HG03558 (cell line): Measurements from ENCODE around the gene PHETA1.
"Not testable (repeated sequence)": the region's sequence is repeated elsewhere in the genome, so short reads cannot be mapped to it uniquely, and the experiment has no call there.

ENCODE experiments used
- ATAC-seq: cut with Tn5 transposase; IDR thresholded peaks from one replicate; pipeline ENCODE4 v1.9.1; 2021; ENCODE audit warnings: moderate number of reproducible peaks; ENCODE audit not compliant: unreplicated experiment; ENCODE audit errors: extremely low read depth

The PHETA1 gene

DNA sequence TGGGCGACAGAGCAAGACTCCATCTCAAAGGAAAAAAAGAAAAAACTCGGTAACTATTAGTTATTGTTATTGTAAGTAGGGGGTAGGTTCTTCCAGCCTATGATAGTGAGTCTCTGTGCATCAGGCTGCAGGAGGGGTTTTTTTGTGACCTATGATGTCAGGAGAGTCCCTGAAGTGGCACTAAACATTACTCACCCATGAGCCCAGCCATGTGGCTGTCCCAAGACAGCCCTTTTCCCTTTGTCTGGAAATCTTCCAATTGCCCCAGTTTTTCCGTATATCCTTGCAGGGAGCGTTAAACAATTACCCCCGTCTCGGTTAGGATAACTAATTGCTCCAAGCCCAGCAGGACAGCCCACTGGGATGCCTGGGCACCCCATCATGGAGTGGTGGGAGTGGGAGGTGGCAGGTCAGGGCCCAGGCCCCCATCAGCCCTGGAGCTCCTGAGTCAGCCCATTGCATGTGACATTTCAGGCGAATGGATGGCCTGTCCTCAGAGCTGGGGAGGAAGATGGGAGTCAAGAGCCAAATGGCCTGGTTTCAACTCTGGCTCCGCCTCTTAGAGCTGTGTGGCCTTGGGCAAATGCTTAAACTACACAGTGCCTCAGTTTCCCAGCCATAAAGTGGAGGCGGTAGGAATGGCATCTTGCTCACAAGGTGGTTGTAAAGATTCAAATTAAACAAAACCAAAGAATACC is 16.4 kb downstream of the PHETA1 start:
- ATAC-seq = no peak

DNA sequence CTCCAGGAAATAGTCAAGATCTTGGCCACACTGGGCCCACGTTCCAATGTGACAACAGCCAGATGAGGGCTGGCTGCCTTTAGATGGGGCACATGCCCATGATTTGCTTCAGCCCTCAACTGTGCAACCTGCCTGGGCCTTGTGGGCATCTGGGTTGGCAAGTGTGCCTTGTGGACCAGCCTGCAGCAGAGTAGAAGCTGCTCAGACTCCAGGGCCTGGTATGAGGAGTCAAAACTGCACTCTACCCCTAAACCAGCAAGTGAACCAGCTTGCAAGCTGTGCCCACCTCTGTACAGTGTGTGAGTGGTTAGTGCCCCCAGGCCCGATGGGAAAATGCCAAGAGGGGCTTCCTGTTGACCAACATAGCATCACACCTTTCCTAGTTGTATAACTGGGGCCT is 17.9 kb downstream of the PHETA1 start:
- ATAC-seq = no peak

DNA sequence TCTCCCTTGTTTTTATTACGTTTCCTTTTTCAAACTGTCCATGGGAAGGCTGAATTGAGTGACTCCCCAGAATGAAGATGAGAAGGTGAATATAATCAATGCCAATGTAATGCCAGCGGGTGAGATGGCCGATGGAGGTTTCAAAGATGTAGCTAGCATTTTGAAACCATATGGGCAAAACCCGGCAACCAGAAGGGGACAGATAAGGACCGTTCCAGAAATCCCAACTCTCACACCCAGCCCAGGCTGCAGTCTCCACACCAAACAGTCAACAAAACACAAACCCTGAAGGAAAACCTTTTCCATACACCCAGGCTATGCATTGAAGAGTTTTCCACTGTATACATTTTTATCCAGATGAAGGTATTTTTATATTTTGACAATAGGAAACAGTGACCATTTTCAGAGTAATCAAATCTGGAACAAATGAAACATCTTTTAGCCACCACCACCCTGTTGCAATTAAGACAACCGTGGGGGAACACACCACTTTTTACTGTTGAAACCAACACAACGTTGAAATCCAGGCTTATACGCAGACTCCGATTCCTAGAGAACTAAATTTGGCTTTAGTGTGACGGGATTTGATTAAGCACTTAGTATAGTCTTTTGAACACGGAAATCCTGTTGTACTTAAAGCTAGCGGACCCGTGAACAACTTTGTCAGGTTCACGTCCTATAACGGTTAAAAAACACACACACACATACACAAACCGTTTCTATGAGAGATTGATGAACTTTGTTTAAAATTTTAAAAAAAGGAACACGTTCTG is 19.0 kb downstream of the PHETA1 start:
- ATAC-seq = no peak

DNA sequence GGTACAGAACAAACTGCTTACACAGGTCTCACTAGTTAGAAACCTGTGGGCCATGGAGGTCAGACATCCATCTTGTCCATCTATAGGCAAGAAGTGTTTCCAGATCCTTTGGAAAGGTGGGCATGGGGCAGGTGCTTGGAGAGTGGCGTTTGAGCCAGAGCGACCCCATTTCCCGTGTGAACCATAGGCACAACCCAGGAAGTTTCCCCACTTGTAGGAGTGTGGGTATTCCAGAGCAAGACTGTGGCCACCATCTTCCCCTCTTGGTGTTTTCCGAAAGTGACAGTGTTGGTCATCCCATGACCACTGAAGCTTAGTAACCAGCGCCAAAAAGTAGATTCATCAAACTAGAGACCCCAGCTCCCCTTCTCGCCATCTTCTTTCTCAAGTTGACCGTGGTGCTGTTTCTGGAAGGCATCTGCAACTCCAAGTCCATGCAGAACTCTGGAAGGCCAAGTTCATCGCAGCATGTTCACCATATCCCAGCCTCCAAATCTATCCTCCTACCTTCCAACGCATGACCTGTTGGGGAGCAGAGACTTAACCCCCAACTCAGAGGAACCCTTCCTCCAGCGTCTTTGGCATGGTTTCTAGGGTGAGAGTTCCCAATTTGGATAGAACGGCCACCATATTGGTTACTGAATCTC is 19.7 kb downstream of the PHETA1 start:
- no peak for ATAC-seq

GRCh38 chr12:111347891-111348644 is 20.8 kb downstream of the PHETA1 start:
- no peak for ATAC-seq

- ATAC-seq = no peak
Measured at GRCh38 chr12:111344254-111344875, 24.5 kb downstream of the PHETA1 start.

DNA sequence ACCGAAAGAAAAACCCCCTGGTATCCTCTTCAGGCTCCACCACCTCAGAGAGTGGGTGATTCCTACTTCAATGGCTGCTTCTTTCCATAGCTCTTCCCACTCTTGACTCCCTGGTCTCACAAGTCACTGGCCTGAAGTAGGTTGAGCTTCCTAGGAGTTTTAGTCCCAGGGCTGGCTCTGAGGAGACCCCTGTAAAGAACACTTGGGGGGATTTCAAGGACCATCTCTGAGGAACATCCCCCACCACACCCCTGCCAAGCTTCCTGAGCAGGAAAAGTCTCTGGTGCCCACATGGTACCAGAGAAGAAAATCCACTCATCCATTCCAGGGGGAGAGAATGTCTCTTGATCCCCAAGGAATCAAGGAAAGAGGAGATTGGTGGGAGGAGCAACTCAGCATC is 25.7 kb downstream of the PHETA1 start:
- ATAC-seq = no peak

DNA sequence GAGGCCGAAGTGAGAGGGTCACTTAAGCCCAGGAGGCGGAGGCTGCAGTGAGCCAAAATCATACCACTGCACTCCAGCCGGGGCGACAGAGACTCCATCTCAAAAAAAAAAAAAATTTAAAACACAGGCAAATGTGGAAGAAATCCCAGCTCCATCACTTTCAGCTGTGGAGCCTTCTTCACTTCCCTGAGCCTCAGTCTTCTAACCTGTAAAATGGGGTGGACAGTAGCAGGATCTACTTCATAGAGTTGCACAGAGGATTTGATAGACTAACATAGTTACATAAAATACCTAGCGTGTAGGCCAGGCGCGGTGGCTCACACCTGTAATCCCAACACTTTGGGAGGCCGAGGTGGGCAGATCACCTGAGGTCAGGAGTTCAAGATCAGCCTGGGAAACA is 26.5 kb downstream of the PHETA1 start:
- no peak for ATAC-seq

DNA sequence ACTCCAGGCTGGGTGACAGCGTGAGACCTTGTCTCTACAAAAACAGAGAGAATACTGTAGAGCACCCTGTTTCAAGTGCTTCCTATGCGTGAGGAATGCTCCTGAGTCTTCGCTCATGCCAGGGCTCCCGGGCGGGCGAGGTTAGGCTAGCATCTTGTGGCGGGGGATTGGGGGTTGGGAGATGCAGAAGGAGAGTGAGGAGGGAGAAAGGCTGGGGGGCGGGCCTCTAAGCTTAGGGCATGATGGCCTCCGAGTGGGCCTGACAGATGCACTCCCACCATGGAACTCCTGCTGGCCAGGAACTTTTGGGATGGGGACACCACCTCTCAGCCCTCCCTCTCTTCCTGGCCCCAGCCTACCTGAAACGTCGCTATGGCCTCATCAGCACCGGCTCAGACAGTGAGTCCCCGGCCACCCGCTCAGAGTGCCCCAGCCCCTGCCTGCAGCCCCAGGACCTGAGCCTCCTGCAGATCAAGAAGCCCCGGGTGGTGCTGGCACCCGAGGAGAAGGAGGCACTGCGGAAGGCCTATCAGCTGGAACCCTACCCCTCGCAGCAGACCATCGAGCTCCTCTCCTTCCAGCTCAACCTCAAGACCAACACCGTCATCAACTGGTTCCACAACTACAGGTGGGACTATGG is 27.3 kb downstream of the PHETA1 start:
- ATAC-seq = no peak

DNA sequence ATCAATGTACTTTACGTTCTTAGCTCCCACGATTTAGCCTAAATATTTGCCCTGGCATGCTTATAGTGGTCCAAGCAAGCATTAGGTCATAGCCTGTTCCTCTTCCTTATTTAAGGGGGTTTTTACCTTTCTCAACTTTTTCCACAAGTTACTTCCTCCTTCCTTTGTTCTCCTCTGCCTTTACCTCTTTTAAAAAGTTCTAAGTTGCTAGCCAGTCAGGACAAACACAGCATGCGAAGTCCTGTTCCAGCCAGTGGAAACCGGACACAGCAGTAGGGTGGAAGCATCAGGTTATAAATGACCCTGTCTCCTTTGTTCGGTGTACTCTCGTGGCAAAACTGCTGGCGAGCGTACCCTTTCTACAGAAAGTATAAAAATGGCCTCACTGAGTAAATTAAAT is 28.2 kb downstream of the PHETA1 start:
- ATAC-seq = not testable (repeated sequence)

DNA sequence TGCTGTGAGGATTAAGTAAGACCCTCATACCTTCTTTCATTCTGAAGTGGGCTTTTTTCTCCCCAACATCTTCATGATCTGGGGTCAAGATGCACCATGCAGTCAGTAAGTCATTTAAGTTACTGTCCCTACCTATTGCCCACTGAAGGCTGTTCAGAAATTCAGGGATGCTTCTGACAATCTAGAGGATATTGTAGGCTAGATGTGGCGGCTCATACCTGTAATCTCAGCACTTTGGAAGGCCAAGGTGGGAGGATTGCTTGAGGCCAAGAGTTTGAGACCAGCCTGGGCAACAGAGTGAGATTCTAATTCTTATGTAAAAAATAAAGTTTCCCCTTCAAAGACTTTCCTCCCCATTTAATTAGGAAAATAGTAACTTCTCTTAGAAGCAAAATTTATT is 28.7 kb downstream of the PHETA1 start:
- ATAC-seq = no peak

DNA sequence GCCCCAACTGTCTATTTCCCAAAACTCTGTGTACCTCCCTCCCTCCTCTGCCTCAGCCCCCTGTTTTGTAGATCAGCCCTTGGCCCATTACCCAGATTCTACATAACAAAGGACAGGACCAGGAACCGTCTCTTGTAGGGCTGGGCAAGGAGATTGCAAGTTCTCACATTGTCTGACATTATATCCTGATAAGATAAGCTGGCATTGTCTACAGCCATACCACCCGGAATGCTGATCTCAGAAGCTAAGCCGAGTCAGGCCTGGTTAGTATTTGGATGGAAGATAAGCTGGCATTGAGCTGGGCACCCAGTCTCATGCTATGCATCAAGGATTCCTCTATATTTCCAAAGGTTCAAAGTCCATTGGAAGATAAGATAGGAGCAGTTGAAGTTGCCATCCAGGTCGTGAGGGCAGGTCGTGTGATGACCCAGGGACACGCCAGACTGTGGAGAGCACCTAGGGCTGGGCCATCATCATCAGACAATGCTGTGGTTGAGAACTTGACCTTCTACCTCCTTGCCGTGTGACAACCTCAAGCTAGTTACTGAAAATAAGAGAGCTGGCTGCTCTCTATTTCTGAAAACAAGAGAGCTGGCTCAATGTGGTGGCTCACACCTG is 29.5 kb downstream of the PHETA1 start:
- no peak for ATAC-seq

DNA sequence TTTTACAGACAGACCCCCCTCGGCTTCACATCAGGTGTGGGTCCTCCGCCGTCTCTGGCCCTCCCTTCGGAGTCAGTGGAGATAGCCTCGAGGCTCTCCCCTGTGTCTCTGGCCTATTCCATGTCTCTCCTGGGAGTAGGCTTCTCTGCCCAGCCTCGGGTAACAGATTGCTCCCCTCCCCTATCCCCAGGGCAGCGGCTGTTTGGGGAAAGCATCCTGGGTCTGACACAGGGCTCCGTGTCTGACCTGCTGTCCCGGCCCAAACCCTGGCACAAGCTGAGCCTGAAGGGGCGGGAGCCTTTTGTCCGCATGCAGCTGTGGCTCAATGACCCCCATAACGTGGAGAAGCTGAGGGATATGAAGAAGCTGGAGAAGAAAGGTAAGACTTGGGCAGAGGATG is 30.8 kb downstream of the PHETA1 start:
- no peak for ATAC-seq

DNA sequence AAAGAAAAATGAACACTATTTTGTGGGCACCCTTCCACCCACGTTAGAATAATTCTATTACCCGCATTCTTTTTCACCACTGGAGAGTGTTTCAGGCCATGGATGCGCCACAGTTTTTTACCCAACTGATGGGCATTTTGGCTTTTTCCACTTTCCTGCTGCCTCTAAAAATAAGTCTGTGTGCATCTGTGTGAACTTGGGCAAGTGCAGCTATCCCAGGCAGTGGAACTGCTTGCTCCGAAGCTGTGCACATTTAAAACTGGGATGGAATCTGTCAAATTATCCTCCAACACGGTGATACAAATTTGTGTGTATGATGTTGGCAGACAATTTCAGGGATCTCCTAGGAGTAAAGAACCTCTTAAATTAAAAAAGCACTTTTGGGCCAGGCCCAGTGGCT is 31.5 kb downstream of the PHETA1 start:
- ATAC-seq = no peak

DNA sequence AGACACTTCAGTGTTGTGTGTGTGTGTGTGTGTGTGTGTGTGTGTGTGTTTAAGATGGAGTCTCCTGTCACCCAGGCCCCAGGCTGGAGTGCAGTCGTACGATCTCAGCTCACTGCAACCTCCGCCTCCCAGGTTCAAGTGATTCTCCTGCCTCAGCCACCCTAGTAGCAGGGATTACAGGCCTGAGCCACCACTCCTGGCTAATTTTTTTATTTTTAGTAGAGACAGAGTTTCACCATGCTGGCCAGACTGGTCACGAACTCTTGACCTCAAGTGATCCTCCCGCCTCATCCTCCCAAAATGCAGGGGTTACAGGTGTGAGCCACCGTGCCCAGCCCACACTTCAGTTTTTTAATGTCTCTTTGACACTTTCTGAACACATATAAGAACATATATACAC is 32.5 kb downstream of the PHETA1 start:
- ATAC-seq = not testable (repeated sequence)

GRCh38 chr12:111335811-111336210 is 33.1 kb downstream of the PHETA1 start:
- no peak for ATAC-seq

GRCh38 chr12:111335301-111335700 is 33.6 kb downstream of the PHETA1 start:
- not testable (repeated sequence) for ATAC-seq

DNA sequence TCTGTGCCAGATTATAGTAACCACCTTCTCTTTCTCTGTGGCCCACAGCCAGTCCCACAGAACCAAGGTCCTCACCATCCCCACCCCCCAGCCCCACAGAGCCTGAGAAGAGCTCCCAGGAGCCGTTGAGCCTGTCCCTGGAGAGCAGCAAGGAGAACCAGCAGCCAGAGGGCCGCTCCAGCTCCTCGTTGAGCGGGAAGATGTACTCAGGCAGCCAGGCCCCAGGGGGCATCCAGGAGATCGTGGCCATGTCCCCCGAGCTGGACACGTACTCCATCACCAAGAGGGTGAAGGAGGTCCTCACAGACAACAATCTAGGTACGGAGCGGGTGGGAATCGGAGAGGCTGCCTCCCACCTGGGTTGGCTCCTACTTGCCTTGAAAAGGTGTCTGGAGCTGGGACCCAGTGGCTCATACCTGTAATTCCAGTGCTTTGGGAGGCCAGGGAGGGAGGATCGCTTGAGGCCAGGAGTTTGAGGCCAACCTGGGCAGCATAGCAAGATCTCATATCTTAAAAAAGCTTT is 34.4 kb downstream of the PHETA1 start:
- no peak for ATAC-seq
